MM.1S (cell line): ENCODE measurements around the gene ELF5.

Source experiments
- EZH2 ChIP-seq: fragments of 300-600 bp; sonication (generic); optimal IDR thresholded peaks from 2 replicates; pipeline ENCODE3; 2017; ENCODE audit warnings: low read depth, mild to moderate bottlenecking, antibody characterized with exemption, low read length, mixed read lengths
- TF ChIP-seq, protein P1 (sequence below): fragments of 300-600 bp; sonication (generic); IDR thresholded peaks from 2 replicates; pipeline ENCODE4 v1.5.1; 2016; ENCODE audit warnings: antibody characterized with exemption, low read length, mixed read lengths

DNA sequence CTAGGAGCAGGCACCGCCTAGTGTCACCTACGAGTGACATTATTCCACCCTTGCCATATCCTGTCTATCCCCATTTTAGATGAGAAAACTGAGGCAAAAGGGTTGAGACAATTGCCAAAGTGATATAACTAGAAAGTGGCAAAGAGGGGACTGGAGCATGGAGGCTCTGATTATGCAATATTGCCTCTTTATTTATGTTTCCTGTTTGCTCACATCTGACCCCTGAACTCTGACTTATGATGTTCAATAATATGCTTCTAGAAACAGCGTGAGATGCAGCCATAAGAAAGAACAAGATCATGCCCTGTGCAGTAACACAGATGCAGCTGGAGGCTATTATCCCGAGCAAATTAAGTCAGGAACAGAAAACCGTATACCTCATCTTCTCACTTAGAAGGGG, 7.7 kb downstream of the ELF5 start:
- TF ChIP-seq EZH2: no peak
- TF ChIP-seq, protein P1, sequence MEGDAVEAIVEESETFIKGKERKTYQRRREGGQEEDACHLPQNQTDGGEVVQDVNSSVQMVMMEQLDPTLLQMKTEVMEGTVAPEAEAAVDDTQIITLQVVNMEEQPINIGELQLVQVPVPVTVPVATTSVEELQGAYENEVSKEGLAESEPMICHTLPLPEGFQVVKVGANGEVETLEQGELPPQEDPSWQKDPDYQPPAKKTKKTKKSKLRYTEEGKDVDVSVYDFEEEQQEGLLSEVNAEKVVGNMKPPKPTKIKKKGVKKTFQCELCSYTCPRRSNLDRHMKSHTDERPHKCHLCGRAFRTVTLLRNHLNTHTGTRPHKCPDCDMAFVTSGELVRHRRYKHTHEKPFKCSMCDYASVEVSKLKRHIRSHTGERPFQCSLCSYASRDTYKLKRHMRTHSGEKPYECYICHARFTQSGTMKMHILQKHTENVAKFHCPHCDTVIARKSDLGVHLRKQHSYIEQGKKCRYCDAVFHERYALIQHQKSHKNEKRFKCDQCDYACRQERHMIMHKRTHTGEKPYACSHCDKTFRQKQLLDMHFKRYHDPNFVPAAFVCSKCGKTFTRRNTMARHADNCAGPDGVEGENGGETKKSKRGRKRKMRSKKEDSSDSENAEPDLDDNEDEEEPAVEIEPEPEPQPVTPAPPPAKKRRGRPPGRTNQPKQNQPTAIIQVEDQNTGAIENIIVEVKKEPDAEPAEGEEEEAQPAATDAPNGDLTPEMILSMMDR: no peak
